ENCODE results near the gene ANKS1A. TPM values are rescaled to one million over a fixed set of nuclear protein-coding genes. Genes with fewer than 3 reads are reported as not detected.

The ANKS1A gene
- total RNA-seq, 8 experiments from 2014 or later = 19.7 to 46.3 (median 30.9) TPM

DNA sequence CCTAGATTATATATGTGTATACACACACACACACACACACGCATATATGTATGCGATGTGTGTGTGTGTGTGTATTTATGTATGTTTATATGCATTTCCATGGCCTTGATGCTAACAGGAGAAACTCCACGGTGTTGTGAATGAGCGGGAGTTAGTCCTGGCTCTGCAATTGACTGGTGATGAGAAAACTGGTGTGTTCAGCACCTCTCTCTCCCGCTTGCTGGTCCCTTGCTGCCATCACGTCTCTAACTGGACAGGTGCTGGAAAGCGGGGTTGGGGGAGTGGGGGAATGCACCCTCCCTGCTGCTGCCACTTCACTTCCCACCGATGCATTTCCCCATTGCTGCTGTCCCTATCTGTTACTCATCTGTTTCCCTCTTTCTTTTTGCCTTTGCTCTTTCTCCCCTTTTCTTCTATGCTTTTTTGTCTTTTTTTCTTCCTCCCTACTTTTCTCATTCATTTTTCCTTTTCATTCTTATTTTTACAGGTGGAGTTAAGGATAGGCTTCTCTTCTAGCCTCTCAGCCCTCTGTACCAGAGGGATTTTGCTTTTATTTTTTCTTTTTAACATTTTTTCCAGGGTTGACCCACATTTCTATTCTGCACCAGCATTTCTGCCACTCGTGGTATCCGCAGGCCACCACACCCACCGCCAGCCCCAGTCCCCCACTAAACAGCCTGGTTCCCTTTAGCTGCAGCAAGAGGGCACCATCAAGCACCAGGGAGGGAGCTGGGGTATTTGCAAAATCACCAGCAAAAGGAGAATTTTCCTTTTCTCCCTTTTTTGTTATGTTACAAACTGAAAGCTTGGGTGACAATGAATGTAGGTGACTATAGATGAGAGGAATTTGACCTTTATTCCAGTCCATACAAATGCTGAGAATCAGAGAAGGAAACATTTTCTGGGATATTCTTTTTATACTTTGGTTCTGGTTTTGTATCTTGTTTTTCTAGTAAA lies 136.5 kb downstream of the ANKS1A start:
- in situ Hi-C loops (cut with MboI; ENCODE audit: low pct_unique_long_range_greater_than_20kb in 2 of 9, low sequenced_read_pairs in 9 of 9, unreplicated experiment in 9 of 9) = no loop called here
- peak overlapping the region; percentile 26 to 42 for H3K27ac ChIP-seq
- ATAC-seq (replicated peaks in 6 of 8) = peak in 3 of 8 experiments; percentile 14 to 21 (median 16)
- WGBS, 10 experiments = 32 to 67% (median 45%) methylated on average over 1 to 10 of the region's 11 CpGs; no CpG with 5 or more reads in 2 of the 10 experiments
- peaks cover 31 to 39% of the 10 kb centered on the region in 2 donors for H3K4me1 ChIP-seq (replicated peaks in 1 of 2)
- no peak overlapping the region for H3K4me3 ChIP-seq

DNA sequence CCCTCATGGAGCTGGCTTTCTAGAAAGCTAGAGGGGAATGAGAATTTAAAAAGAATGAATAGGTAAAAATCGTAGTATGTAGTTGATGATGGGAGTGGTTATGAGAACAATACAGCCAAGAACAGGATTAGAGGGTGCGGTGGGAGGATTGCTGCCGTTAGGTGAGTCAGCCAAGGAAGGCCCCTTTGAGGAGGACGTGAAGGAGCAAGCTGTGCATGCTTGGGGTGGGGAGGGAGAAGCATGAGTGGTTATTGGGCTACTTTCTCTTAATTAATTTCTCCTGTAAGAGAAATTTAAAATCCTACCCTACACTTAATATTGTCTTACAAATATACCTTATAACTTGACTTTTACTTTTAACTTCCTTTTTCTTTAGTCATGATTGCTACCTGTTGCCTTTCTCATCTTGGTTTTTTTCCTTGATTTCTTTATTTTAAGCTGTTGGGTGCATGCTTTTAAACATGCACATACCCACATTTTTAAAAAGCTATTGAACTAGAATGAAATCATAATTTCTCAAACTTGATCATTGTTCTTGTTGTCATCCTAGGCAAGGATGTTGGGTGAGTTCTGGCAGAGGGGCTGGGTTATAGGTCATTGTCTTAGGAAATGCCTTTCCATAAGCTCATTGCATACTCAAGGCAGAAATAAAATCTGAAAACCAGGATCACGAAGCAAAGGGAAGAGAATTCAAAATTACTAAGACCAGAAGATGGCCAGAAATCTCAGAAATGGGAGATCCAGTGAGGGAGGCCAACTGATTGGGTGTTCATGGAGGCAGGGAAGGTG lies 137.6 kb downstream of the ANKS1A start:
- peak in 2 of 8 experiments; percentile 4 to 17 for ATAC-seq (replicated peaks in 6 of 8)
- no peak overlapping the region for H3K4me3 ChIP-seq
- peaks cover 31 to 39% of the 10 kb centered on the region in 2 donors for H3K4me1 ChIP-seq (replicated peaks in 1 of 2)
- no peak overlapping the region for H3K27ac ChIP-seq
- 0 to 91% (median 79%) methylated on average over 1 to 5 of the region's 5 CpGs for WGBS, 10 experiments
- in situ Hi-C loops (cut with MboI; ENCODE audit: low pct_unique_long_range_greater_than_20kb in 2 of 9, low sequenced_read_pairs in 9 of 9, unreplicated experiment in 9 of 9) = no loop called here

DNA sequence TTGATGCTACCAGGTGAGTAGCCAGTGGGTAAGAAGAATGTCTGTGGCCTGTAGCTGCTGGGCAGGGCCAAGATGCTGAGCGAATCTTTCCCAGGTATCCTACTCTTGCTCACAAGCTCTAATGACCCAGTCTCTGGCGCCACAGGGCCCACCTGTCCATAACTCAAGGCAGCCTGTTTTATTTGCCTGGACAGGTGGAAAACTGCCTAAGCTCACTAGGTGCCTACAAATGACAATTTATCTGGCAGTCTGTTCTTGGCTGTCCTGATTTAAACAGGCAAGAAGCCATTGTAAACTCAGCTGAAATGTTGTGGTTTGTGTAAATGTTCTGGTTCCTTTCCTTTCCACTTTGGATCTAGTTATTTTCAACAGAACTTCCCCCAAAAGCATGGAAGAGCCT lies 138.8 kb downstream of the ANKS1A start:
- H3K27ac ChIP-seq = no peak overlapping the region
- WGBS, 10 experiments = 86 to 100% (median 100%) methylated on average over 1 to 2 of the region's 2 CpGs; no CpG with 5 or more reads in 5 of the 10 experiments

DNA sequence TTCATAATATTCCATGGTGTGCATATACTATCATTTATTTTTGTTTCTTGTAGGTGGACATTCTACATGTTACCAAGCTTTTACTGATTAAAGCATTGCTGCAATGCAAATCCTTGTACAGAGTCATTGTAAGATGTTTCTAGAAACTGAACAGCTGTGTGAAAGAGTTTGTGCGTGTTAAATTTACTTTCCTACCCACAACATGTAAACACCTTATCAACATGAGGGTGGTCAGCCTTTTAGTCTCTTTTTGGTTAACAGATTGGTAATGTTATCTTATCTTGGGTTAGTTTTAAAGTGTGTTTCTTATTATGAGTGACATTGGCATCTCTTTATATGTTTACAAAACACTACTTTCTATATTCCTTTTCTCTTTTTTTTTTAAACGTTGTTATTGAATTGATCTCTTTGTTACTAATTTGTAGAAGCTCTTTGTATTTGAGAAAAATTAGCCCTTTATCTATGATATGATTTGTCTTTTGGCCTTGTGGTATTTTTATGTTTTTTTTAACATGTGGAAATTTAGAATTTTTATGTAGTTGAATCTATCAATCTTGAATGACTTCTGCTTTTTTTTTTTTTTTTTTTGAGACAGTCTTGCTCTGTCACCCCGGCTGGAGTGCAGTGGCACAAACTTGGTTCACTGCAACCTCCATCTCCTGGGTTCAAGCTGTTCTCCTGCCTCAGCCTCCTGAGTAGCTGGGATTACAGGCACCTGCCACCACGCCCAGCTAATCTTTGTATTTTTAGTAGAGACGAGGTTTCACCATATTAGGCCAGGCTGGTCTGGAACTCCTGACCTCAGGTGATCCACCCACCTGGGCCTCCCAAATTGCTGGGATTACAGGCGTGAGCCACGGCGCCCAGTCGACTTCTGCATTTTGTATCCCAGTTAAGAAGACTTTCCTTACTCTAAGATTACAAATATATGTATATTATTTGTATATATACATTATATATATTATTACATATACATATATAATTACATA lies 140.0 kb downstream of the ANKS1A start:
- Histone ChIP-seq H3K4me1 (replicated peaks in 1 of 2) (peaks cover 21 to 30% of the 10 kb centered on the region in 2 donors), H3K27ac (no peak overlapping the region), H3K4me3 (no peak overlapping the region)
- ATAC-seq (replicated peaks in 6 of 8) = no peak
- in situ Hi-C loops (cut with MboI; ENCODE audit: low pct_unique_long_range_greater_than_20kb in 2 of 9, low sequenced_read_pairs in 9 of 9, unreplicated experiment in 9 of 9) = no loop called here
- 53 to 98% (median 92%) methylated on average over 1 to 9 of the region's 9 CpGs for WGBS, 10 experiments

More for the DNA sequence above, 138.8 kb downstream of the ANKS1A start:
- H3K4me1 ChIP-seq (replicated peaks in 1 of 2) = peaks cover 30 to 41% of the 10 kb centered on the region in 2 donors
- no peak for ATAC-seq (replicated peaks in 6 of 8)
- H3K4me3 ChIP-seq = no peak overlapping the region
- in situ Hi-C loops (cut with MboI; ENCODE audit: low pct_unique_long_range_greater_than_20kb in 2 of 9, low sequenced_read_pairs in 9 of 9, unreplicated experiment in 9 of 9) = no loop called here

DNA sequence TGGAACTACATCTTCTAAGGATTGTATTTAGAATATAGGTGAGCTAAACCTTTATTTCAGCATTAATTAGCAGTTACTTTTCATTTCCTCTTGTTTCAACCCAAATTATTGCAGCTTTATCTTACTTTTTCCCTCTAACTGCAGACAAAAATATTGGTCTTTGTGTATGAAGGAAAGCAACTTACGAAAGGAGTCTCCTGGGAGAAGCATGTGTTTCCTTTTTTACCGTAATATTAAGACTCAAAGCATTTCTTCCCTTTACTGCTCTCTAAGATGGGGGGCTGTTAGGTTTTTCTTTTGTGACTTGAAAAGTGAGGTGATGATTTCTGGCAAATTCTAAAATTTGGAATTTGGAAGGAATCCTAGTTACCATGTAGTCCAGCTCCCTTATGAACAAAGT lies 141.0 kb downstream of the ANKS1A start:
- in situ Hi-C loops (cut with MboI; ENCODE audit: low pct_unique_long_range_greater_than_20kb in 2 of 9, low sequenced_read_pairs in 9 of 9, unreplicated experiment in 9 of 9) = no loop called here
- no peak for ATAC-seq (replicated peaks in 6 of 8)
- no peak overlapping the region for H3K4me3 ChIP-seq
- H3K27ac ChIP-seq = no peak overlapping the region
- H3K4me1 ChIP-seq (replicated peaks in 1 of 2) = peaks cover 11 to 20% of the 10 kb centered on the region in 2 donors
- 92 to 100% (median 100%) methylated on average over 1 to 2 of the region's 2 CpGs; no CpG with 5 or more reads in 3 of the 10 experiments for WGBS, 10 experiments

DNA sequence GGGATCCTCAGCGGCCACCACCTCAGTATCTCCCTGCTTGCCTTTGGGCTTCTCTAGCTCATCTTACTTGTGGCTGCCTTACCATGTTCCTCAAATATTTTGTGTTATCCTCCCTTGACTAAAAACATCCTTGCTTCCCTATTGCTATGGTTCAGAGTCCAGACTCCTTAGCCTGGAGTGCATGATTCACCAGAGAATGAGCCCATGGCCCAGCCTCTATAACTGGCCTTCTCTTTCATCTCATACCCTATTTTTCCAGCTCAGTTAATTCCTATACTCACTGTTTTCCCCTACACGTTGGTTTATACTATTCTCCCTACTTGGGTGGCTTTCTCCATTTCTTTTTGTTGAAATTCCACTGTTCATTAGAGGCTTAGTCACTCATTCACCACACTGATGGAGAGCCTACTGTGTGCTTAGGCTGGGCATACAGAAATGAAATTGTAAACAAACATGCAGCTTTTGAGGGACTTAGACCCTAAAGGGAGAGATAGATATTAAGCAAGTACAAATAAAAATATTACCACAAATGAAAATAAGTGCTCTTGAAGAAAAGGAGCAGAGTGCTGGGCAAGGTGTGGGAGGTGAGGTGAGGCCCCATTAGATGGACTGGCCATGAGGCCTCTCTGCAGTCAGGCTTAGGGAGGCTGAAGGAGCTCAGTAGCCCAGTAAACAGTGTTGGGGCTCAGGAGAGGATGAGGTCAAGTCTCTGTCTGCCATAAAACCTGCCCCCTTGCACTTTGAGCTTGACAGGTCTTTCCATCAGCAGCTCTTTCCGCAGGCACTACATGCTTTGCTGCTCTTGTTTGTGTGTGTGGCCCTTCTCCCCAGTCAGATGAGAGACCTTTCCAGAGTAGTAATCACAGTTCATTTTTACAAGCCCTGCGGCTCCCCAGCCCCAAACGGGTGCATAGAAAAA lies 142.8 kb downstream of the ANKS1A start:
- WGBS, 10 experiments = 34 to 100% (median 69%) methylated on average over 1 to 4 of the region's 5 CpGs
- in situ Hi-C loops (cut with MboI; ENCODE audit: low pct_unique_long_range_greater_than_20kb in 2 of 9, low sequenced_read_pairs in 9 of 9, unreplicated experiment in 9 of 9) = no loop called here
- Histone ChIP-seq H3K4me1 (replicated peaks in 1 of 2) (peaks cover 3 to 17% of the 10 kb centered on the region in 2 donors), H3K4me3 (no peak overlapping the region), H3K27ac (peak overlapping the region in 1 of 2 donors; percentile 11)
- ATAC-seq (replicated peaks in 6 of 8) = peak in 4 of 8 experiments; percentile 23 to 37 (median 36)

DNA sequence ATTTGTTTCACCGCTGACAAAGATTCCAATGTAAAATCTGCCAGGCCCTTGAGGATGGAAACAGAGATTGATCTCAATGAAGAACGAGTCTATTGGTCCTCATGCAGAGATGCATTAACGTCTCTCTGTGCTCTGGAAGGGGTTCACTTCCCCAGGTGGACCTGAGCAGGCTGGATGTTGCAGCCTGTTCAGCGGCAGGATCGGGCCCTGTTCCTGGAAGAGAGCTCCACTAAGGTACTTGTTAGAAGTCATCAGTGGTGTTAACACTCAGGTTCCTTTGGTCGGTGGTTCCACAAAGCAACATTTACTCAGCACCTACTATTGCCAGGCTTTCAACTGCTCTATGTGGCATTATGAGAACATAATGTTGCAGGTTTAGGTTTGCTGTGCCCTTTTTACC lies 144.6 kb downstream of the ANKS1A start:
- no peak overlapping the region for H3K27ac ChIP-seq
- in situ Hi-C loops (cut with MboI; ENCODE audit: low pct_unique_long_range_greater_than_20kb in 2 of 9, low sequenced_read_pairs in 9 of 9, unreplicated experiment in 9 of 9) = no loop called here
- no peak overlapping the region for H3K4me3 ChIP-seq
- WGBS, 10 experiments = 33 to 100% (median 83%) methylated on average over 1 to 5 of the region's 6 CpGs; no CpG with 5 or more reads in 3 of the 10 experiments
- ATAC-seq (replicated peaks in 6 of 8) = no peak
- peaks cover 3 to 19% of the 10 kb centered on the region in 2 donors for H3K4me1 ChIP-seq (replicated peaks in 1 of 2)

DNA sequence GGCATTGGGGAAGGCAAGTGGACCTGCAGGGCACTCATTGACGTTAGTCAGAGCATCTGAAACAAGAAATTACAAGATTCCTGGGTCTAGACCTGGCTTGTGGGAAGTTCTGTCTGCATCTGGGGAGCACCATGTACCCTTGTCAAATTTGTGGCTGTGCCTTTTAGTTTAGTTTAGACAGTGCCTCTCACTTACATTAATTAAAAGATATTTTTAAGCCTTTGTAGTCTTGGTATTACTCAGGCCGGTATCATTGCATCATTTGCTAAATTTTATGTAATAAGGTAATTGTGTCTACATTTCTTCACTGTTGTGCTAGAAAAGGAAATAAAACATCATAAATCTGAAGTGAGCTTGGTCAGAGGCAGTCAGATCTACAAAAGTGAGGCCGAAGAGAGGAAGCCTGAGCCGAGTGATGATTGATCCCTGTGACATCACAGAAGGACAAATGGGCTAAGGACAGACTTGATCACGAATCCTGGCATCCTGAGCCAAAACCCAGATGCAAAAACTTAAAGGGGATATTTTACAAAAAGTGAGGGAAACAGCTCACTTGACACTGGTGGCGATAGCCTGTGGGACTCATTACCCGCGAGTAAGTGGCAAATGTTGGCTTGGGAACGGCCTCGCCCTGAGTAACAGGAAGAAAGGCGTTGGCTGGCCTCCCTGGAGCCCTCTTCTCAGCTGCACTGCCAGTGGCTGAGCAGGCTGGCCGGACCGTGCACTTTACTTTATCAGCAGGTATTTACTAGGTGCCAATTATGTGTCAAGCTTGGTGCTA lies 145.5 kb downstream of the ANKS1A start:
- H3K4me1 ChIP-seq (replicated peaks in 1 of 2) = peaks cover 3 to 19% of the 10 kb centered on the region in 2 donors

DNA sequence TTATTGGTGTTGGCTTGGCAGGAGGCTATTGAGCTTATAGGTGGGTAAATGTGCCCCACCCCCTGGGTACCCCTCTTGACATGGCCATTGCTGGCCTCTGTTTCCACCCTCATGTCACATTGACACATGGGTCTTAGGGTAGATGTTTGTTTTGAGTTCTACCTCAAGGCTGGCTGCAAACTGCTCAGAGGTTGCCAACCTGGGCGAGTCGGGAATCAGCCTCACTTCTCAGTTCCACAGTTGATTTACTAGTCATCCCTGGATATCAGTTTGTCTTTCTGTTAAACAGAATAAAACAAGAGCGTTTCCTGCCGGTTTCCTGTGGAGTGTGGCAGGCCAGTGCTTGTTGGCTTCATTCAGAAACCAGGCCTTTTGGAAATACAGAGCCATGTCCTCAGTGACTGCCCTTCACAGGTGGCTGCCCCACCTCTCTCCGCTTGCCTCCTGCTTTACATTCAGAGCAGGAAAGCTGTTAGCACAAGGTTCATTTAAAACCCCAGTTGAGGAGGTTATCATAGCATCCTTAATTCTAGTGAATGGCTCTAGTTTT lies 146.5 kb downstream of the ANKS1A start:
- Histone ChIP-seq H3K4me3 (no peak overlapping the region), H3K4me1 (replicated peaks in 1 of 2) (peaks cover 3 to 19% of the 10 kb centered on the region in 2 donors), H3K27ac (no peak overlapping the region)
- no peak for ATAC-seq (replicated peaks in 6 of 8)
- 76 to 93% (median 83%) methylated on average over 1 to 3 of the region's 5 CpGs; no CpG with 5 or more reads in 5 of the 10 experiments for WGBS, 10 experiments
- in situ Hi-C loops (cut with MboI; ENCODE audit: low pct_unique_long_range_greater_than_20kb in 2 of 9, low sequenced_read_pairs in 9 of 9, unreplicated experiment in 9 of 9) = no loop called here

More for the DNA sequence above, 145.5 kb downstream of the ANKS1A start:
- WGBS, 10 experiments = 41 to 100% (median 80%) methylated on average over 1 to 11 of the region's 13 CpGs; no CpG with 5 or more reads in 1 of the 10 experiments
- peak in 5 of 8 experiments; percentile 21 to 70 (median 59) for ATAC-seq (replicated peaks in 6 of 8)
- H3K4me3 ChIP-seq = no peak overlapping the region
- in situ Hi-C loops (cut with MboI; ENCODE audit: low pct_unique_long_range_greater_than_20kb in 2 of 9, low sequenced_read_pairs in 9 of 9, unreplicated experiment in 9 of 9) = no loop called here
- no peak overlapping the region for H3K27ac ChIP-seq

DNA sequence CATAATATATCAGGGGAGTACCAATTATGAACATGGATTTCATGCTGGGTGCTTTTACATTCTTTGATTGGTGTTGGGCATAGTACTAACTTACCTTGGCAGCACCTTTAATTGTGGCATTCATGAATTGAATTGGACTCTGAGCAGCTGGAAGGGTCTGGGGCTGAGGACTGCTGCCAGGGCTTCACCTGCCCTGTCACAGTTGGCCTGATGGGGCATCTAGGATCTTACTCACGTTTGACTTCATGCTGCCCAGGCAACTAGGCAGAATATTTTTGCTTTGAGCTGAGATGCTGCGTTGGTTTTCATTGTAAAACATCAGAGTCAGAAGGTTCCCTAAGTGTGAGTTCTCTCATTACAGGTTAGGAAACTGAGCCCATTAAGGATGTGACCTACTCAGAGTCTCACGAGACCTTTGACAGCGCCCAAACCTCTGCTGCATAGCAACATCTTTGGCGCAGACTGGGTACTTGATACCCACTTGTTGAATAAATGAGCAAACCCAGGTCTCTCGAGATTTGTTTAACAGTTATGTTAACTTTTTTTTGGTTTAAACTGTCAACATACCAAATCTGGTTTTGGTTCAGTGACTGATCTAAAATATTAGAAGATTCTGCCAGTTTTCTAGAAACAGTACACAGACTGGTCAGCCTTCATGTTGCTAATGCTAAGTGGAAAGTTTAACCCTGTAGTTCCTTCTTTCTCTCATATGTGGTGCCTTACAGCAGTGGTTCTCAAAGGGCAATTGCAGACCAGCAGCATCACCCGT lies 147.2 kb downstream of the ANKS1A start:
- H3K4me3 ChIP-seq = no peak overlapping the region
- WGBS, 10 experiments = 23 to 78% (median 72%) methylated on average over 2 to 6 of the region's 7 CpGs; no CpG with 5 or more reads in 3 of the 10 experiments
- in situ Hi-C loops (cut with MboI; ENCODE audit: low pct_unique_long_range_greater_than_20kb in 2 of 9, low sequenced_read_pairs in 9 of 9, unreplicated experiment in 9 of 9) = no loop called here
- H3K27ac ChIP-seq = no peak overlapping the region
- no peak for ATAC-seq (replicated peaks in 6 of 8)
- H3K4me1 ChIP-seq (replicated peaks in 1 of 2) = peaks cover 10 to 19% of the 10 kb centered on the region in 2 donors
